HG03378 (cell line): ENCODE data around the gene GLP1R.
A peak's percentile ranks its signal among the peaks of the same experiment; 100 is the strongest.

Experiments used
- ATAC-seq: cut with Tn5 transposase; IDR thresholded peaks from one replicate; pipeline ENCODE4 v1.9.1; 2021; ENCODE audit warnings: mild to moderate bottlenecking, moderate library complexity; ENCODE audit not compliant: unreplicated experiment

GLP1R gene

GRCh38 chr6:39085129-39085797 is 36.7 kb downstream of the GLP1R start:
- no peak for ATAC-seq

- peak; percentile 60 for ATAC-seq
Observed at GRCh38 chr6:39086294-39086693, 37.7 kb downstream of the GLP1R start.

GRCh38 chr6:39086711-39087110 is 38.1 kb downstream of the GLP1R start:
- ATAC-seq = no peak

GRCh38 chr6:39087197-39087596 is 38.6 kb downstream of the GLP1R start:
- no peak for ATAC-seq

- ATAC-seq = no peak
Observed at GRCh38 chr6:39088331-39088730, 39.8 kb downstream of the GLP1R start.

- ATAC-seq = no peak
Observed at GRCh38 chr6:39090036-39090435, 41.5 kb downstream of the GLP1R start.

- ATAC-seq = no peak
Observed at GRCh38 chr6:39091220-39091619, 42.6 kb downstream of the GLP1R start.

- ATAC-seq = no peak
Observed at GRCh38 chr6:39092124-39092523, 43.5 kb downstream of the GLP1R start.

- no peak for ATAC-seq
Observed at GRCh38 chr6:39093149-39093708, 44.6 kb downstream of the GLP1R start.

GRCh38 chr6:39095578-39095977 is 47.0 kb downstream of the GLP1R start:
- no peak for ATAC-seq

GRCh38 chr6:39100358-39100757 is 51.8 kb downstream of the GLP1R start:
- no peak for ATAC-seq

- no peak for ATAC-seq
Observed at GRCh38 chr6:39102071-39102820, 53.7 kb downstream of the GLP1R start.

- ATAC-seq = no peak
Observed at GRCh38 chr6:39102821-39103136, 54.2 kb downstream of the GLP1R start.

GRCh38 chr6:39104528-39104927 is 55.9 kb downstream of the GLP1R start:
- no peak for ATAC-seq

GRCh38 chr6:39107034-39107433 is 58.5 kb downstream of the GLP1R start:
- no peak for ATAC-seq

GRCh38 chr6:39107641-39108040 is 59.1 kb downstream of the GLP1R start:
- no peak for ATAC-seq

GRCh38 chr6:39108041-39108839 is 59.7 kb downstream of the GLP1R start:
- no peak for ATAC-seq

- ATAC-seq = no peak
Observed at GRCh38 chr6:39111280-39111679, 62.7 kb downstream of the GLP1R start.

GRCh38 chr6:39113788-39114187 is 65.2 kb downstream of the GLP1R start:
- no peak for ATAC-seq

- peak; percentile 35 for ATAC-seq
Observed at GRCh38 chr6:39114388-39114703, 65.8 kb downstream of the GLP1R start.

- peak; percentile 87 for ATAC-seq
Observed at GRCh38 chr6:39114704-39115599, 66.4 kb downstream of the GLP1R start, which contains the start of gene SAYSD1. Gene SAYSD1, minus strand, starts transcription at chr6:39115186. Its CDS starts 97 bp downstream, at chr6:39115089.
